Measurements from ENCODE around the gene NUDC. TPM values are rescaled to one million over a fixed set of nuclear protein-coding genes. Genes with fewer than 3 reads are reported as not detected.

Gene NUDC
- total and polyA plus RNA-seq, 10 of the 15 experiments (the other 5 are each of a cell fraction or from before 2014, with no cell fraction given) = 5.5 to 227 (median 67.4) TPM

DNA sequence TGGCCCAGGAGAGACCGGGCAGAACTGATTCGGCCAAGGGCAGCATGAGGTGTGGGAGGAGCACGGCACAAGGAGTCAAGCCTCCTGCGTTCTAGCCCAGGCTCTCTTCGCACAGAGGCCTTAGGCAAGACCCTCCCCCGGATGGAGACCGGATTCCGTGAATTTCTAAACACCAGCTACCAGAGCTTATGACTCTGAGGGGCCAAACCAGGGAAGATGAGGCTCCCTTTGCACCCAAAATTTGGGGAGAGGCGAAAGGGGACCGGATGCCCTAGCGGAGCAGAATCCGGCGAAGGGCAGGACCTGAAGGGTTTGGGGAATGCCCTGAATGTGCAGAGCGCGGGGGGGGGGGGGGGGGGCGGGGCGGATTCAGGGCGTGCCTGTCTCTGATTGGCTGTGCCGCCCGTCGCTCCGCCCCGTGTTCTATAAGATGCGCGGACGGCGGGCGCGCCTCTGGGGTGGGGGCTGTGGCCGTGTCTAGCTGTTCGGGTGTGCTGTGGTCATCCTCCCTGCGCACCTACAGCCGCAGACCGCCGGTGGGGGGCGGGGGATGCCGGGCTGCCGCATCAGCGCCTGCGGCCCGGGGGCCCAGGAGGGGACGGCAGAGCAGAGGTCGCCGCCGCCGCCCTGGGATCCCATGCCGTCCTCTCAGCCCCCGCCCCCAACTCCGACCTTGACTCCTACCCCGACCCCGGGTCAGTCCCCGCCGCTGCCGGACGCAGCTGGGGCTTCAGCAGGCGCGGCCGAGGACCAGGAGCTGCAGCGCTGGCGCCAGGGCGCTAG lies 71.9 kb downstream of the NUDC start, which contains the start of gene TRNP1:
TSS of gene TRNP1 (plus strand) at position 456 of the 783 bp plus-strand sequence. CDS start at position 551, 95 bp downstream.
- Histone ChIP-seq H3K27me3 (replicated peaks in 1 of 2; ENCODE audit: control insufficient read depth in 2 of 2, insufficient read depth in 2 of 2, low read length in 1 of 2) (peaks cover 2 to 13% of the 10 kb centered on the region in 2 experiments), H3K9me3 (replicated peaks; ENCODE audit: control insufficient read depth, insufficient read depth, low read length) (no peaks in the 10 kb centered on the region), H3K27ac (ENCODE audit: control insufficient read depth, insufficient read depth) (no peak within 1 kb of the TSS), H3K4me1 (ENCODE audit: control insufficient read depth, insufficient read depth, low read length) (peaks cover 5% of the 10 kb centered on the region), H3K79me2 (ENCODE audit: control insufficient read depth, insufficient read depth, low read length) (no peaks in the 10 kb centered on the region), H3K36me3 (ENCODE audit: control insufficient read depth in 2 of 2, insufficient read depth in 2 of 2, low read length in 1 of 2) (no peaks in the 10 kb centered on the region), H2AFZ (ENCODE audit: control insufficient read depth, low read depth, low read length) (peak within 1 kb of the TSS; percentile 78), H3K9ac (ENCODE audit: control insufficient read depth, insufficient read depth, low read length) (peak within 1 kb of the TSS; percentile 35; the same call in 1 of the 2 replicates), H3K4me2 (ENCODE audit: control insufficient read depth, insufficient read depth) (peak within 1 kb of the TSS; percentile 92), H3K4me3 (peak within 1 kb of the TSS; percentile 58), H4K20me1 (ENCODE audit: control insufficient read depth, insufficient read depth) (no peaks in the 10 kb centered on the region; the same call in 1 of the 2 replicates)
- peak; percentile 74 for ATAC-seq
- POLR2A ChIA-PET = interaction anchor here (0.6 kb wide), 1 partner anchor 198 kb away, joined by 4 read pairs; no protein-coding TSS in a partner anchor
- RAD21 ChIA-PET (ENCODE audit: unreplicated experiment) = interaction anchor here (0.9 kb wide), 1 partner anchor 106 kb away, joined by 3 read pairs; no protein-coding TSS in a partner anchor
- under 1% methylated on average over 27 of the region's 61 CpGs for WGBS (ENCODE audit: insufficient coverage, insufficient replicate concordance, low lambda C conversion rate, missing lambda C conversion rate)
- in situ Hi-C loops (cut with MboI) (no loop called here), intact Hi-C loops (cut with micrococcal nuclease; ENCODE audit: unreplicated experiment) (no loop called here)
- DNase-seq (ENCODE audit: low read depth, low spot score) = no peak
- CTCF ChIA-PET = interaction anchor here (0.5 to 7.0 kb wide), 2 partner anchors 103 to 1014 kb away, joined by 4 to 99 read pairs; no protein-coding TSS in a partner anchor
- BruUV-seq (replicated peaks) = no TSS peak
- FAIRE-seq = no peak
- SMC1A ChIA-PET (ENCODE audit: uncharacterized antibody, unreplicated experiment) = no interaction called here
- TF ChIP-seq, protein P1, sequence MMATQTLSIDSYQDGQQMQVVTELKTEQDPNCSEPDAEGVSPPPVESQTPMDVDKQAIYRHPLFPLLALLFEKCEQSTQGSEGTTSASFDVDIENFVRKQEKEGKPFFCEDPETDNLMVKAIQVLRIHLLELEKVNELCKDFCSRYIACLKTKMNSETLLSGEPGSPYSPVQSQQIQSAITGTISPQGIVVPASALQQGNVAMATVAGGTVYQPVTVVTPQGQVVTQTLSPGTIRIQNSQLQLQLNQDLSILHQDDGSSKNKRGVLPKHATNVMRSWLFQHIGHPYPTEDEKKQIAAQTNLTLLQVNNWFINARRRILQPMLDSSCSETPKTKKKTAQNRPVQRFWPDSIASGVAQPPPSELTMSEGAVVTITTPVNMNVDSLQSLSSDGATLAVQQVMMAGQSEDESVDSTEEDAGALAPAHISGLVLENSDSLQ (IDR thresholded peaks at IDR 0.05) = peak; percentile 93
- no peak for TF ChIP-seq NR2C2 (IDR thresholded peaks at IDR 0.05; ENCODE audit: borderline replicate concordance, control insufficient read depth, insufficient read length, low read depth)
- no peak for TF ChIP-seq GABPA (IDR thresholded peaks at IDR 0.05; ENCODE audit: low read depth)
- no peak for TF ChIP-seq TCF3 (IDR thresholded peaks at IDR 0.05; ENCODE audit: borderline replicate concordance, insufficient read depth, low read depth, low read length)
- TF ChIP-seq BRCA1 (IDR thresholded peaks at IDR 0.05; ENCODE audit: low read depth, low read length) = no peak
- TF ChIP-seq, protein P2, sequence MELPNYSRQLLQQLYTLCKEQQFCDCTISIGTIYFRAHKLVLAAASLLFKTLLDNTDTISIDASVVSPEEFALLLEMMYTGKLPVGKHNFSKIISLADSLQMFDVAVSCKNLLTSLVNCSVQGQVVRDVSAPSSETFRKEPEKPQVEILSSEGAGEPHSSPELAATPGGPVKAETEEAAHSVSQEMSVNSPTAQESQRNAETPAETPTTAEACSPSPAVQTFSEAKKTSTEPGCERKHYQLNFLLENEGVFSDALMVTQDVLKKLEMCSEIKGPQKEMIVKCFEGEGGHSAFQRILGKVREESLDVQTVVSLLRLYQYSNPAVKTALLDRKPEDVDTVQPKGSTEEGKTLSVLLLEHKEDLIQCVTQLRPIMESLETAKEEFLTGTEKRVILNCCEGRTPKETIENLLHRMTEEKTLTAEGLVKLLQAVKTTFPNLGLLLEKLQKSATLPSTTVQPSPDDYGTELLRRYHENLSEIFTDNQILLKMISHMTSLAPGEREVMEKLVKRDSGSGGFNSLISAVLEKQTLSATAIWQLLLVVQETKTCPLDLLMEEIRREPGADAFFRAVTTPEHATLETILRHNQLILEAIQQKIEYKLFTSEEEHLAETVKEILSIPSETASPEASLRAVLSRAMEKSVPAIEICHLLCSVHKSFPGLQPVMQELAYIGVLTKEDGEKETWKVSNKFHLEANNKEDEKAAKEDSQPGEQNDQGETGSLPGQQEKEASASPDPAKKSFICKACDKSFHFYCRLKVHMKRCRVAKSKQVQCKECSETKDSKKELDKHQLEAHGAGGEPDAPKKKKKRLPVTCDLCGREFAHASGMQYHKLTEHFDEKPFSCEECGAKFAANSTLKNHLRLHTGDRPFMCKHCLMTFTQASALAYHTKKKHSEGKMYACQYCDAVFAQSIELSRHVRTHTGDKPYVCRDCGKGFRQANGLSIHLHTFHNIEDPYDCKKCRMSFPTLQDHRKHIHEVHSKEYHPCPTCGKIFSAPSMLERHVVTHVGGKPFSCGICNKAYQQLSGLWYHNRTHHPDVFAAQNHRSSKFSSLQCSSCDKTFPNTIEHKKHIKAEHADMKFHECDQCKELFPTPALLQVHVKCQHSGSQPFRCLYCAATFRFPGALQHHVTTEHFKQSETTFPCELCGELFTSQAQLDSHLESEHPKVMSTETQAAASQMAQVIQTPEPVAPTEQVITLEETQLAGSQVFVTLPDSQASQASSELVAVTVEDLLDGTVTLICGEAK (IDR thresholded peaks at IDR 0.05; ENCODE audit: borderline replicate concordance) = no peak
- TF ChIP-seq, protein P3, sequence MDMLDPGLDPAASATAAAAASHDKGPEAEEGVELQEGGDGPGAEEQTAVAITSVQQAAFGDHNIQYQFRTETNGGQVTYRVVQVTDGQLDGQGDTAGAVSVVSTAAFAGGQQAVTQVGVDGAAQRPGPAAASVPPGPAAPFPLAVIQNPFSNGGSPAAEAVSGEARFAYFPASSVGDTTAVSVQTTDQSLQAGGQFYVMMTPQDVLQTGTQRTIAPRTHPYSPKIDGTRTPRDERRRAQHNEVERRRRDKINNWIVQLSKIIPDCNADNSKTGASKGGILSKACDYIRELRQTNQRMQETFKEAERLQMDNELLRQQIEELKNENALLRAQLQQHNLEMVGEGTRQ (IDR thresholded peaks at IDR 0.05; ENCODE audit: borderline replicate concordance, low read depth, low read length) = no peak
- TF ChIP-seq, protein P4, sequence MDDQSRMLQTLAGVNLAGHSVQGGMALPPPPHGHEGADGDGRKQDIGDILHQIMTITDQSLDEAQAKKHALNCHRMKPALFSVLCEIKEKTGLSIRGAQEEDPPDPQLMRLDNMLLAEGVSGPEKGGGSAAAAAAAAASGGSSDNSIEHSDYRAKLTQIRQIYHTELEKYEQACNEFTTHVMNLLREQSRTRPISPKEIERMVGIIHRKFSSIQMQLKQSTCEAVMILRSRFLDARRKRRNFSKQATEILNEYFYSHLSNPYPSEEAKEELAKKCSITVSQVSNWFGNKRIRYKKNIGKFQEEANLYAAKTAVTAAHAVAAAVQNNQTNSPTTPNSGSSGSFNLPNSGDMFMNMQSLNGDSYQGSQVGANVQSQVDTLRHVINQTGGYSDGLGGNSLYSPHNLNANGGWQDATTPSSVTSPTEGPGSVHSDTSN (IDR thresholded peaks at IDR 0.05; ENCODE audit: insufficient replicate concordance, low read depth, low read length) = peak; percentile 91
- TF ChIP-seq, protein P5, sequence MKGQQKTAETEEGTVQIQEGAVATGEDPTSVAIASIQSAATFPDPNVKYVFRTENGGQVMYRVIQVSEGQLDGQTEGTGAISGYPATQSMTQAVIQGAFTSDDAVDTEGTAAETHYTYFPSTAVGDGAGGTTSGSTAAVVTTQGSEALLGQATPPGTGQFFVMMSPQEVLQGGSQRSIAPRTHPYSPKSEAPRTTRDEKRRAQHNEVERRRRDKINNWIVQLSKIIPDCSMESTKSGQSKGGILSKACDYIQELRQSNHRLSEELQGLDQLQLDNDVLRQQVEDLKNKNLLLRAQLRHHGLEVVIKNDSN (IDR thresholded peaks at IDR 0.05; ENCODE audit: borderline replicate concordance, extremely low read length, insufficient read depth, low read depth, low read length) = no peak
- TF ChIP-seq CREB1 (IDR thresholded peaks at IDR 0.05; ENCODE audit: low read depth) = 0 out of 2 replicates have a peak, but pooled peaks have one; percentile 27
- TF ChIP-seq BHLHE40 (IDR thresholded peaks at IDR 0.05; ENCODE audit: borderline replicate concordance in 1 of 2, low read depth in 2 of 2, low read length in 1 of 2) = 0 out of 4 replicates have a peak, but pooled peaks of 1 of the 2 experiments have one; percentile 7
- peak; percentile 50 for TF ChIP-seq HDAC6 (IDR thresholded peaks at IDR 0.05; ENCODE audit: unreplicated experiment)
- 0 out of 2 replicates have a peak, but pooled peaks have one; percentile 33 for TF ChIP-seq IKZF1 (conservative IDR thresholded peaks at IDR 0.05)

All from GM12878 (cell line).